HepG2 (cell line): ENCODE measurements around the gene NOXO1. TPM values are rescaled to one million over a fixed set of nuclear protein-coding genes. Genes with fewer than 3 reads are reported as not detected.

Source experiments
- ADNP ChIP-seq: sonication (generic); formaldehyde crosslinking; IDR thresholded peaks from 2 replicates; pipeline ENCODE4 v1.4.0; 2020; ENCODE audit warnings: missing genetic modification reagents
- ARID2 ChIP-seq: sonication (generic); formaldehyde crosslinking; IDR thresholded peaks from 2 replicates; pipeline ENCODE4 v1.8.1; 2022; ENCODE audit warnings: mild to moderate bottlenecking, missing genetic modification reagents, borderline replicate concordance
- CREB1 ChIP-seq, 2 experiments: fragments of 450-650 bp in 1 of 2; IDR thresholded peaks; 2 replicates each; pipeline ENCODE4 v1.6.1; 2016 to 2017; ENCODE audit warnings: control low read depth in 1 of 2, mild to moderate bottlenecking in 1 of 2, missing compliant biosample characterization in 1 of 2, missing genetic modification characterization in 1 of 2
- DMAP1 ChIP-seq: IDR thresholded peaks from 2 replicates; pipeline ENCODE4 v1.6.1; 2016
- FOXM1 ChIP-seq: sonication (generic); formaldehyde crosslinking; IDR thresholded peaks from 2 replicates; pipeline ENCODE4 v1.5.0; 2020; ENCODE audit warnings: missing genetic modification reagents
- NFYC ChIP-seq: IDR thresholded peaks from 2 replicates; pipeline ENCODE4 v1.6.1; 2016; ENCODE audit warnings: missing genetic modification reagents, missing compliant biosample characterization
- NR2F6 ChIP-seq, 2 experiments: IDR thresholded peaks; 2 replicates each; pipeline ENCODE4 v1.6.1; 2016; ENCODE audit warnings: antibody characterized with exemption in 1 of 2, mild to moderate bottlenecking in 1 of 2
- PPARG ChIP-seq: conservative IDR thresholded peaks from 2 replicates; pipeline ENCODE4 v1.6.1; 2016; ENCODE audit warnings: missing biosample characterization, missing genetic modification reagents
- RAD21 ChIP-seq: fragments of 450-650 bp; formaldehyde crosslinking; IDR thresholded peaks from 2 replicates; pipeline ENCODE4 v1.5.0; 2020; ENCODE audit warnings: mild to moderate bottlenecking
- SIN3A ChIP-seq: IDR thresholded peaks from 2 replicates; pipeline ENCODE4 v1.6.1; 2011; ENCODE audit warnings: low read depth, mild to moderate bottlenecking, control low read depth, low read length, borderline replicate concordance
- SP2 ChIP-seq: sonication (generic); formaldehyde crosslinking; IDR thresholded peaks from 2 replicates; pipeline ENCODE4 v1.5.1; 2020; ENCODE audit warnings: mild to moderate bottlenecking, missing genetic modification reagents
- SP4 ChIP-seq: sonication (generic); formaldehyde crosslinking; IDR thresholded peaks from 2 replicates; pipeline ENCODE4 v1.8.1; 2023; ENCODE audit warnings: mild to moderate bottlenecking, missing genetic modification reagents
- YY1 ChIP-seq: IDR thresholded peaks from 2 replicates; pipeline ENCODE4 v1.6.1; 2011; ENCODE audit warnings: low read length, low read depth, moderate library complexity, mild to moderate bottlenecking; ENCODE audit not compliant: insufficient read depth, insufficient replicate concordance
- ZNF850 ChIP-seq: sonication (generic); formaldehyde crosslinking; conservative IDR thresholded peaks from 2 replicates; pipeline ENCODE4 v1.9.0; 2021; ENCODE audit warnings: mild to moderate bottlenecking, missing genetic modification reagents
- polyA plus RNA-seq, 8 experiments: library from polyadenylated mRNA; depleted of rRNA in 3 of 8; stranded (reverse) in 7 of 8; unstranded in 1 of 8; fragments of >200 nt; fragmentation: Illumina TruSeq in 4 of 8; extraction: Trizol in 4 of 8; gene quantifications; 2 replicates each; pipeline versions ENCODE4 v1.2.1 to v1.2.3, GENCODE V29; 2011 to 2016; ENCODE audit warnings: low read depth in 4 of 8, missing spikeins in 1 of 8, mixed read lengths in 1 of 8; ENCODE audit not compliant: insufficient read depth in 1 of 8
- total RNA-seq, 5 experiments: library from RNA; depleted of rRNA; stranded (reverse); fragments of >200 nt; fragmentation: Illumina TruSeq; extraction: Trizol; gene quantifications; 2 replicates each; pipeline ENCODE4 v1.2.3, GENCODE V29; 2016; ENCODE audit warnings: low read depth in 1 of 5
- TF ChIP-seq, protein P1 (sequence below): sonication (generic); formaldehyde crosslinking; IDR thresholded peaks from 2 replicates; pipeline ENCODE4 v1.4.0; 2020; ENCODE audit warnings: missing genetic modification reagents, borderline replicate concordance
- TF ChIP-seq, protein P2 (sequence below): sonication (generic); formaldehyde crosslinking; IDR thresholded peaks from 2 replicates; pipeline ENCODE4 v1.9.0; 2022; ENCODE audit warnings: low read depth, missing genetic modification reagents
- TF ChIP-seq, protein P3 (sequence below): sonication (generic); formaldehyde crosslinking; conservative IDR thresholded peaks from 2 replicates; pipeline ENCODE4 v1.8.0; 2022; ENCODE audit warnings: mild to moderate bottlenecking, moderate library complexity, missing genetic modification reagents
- TF ChIP-seq, protein P4 (sequence below): sonication (generic); formaldehyde crosslinking; IDR thresholded peaks from 2 replicates; pipeline ENCODE4 v1.5.1; 2020; ENCODE audit warnings: mild to moderate bottlenecking, missing genetic modification reagents, moderate library complexity

Gene NOXO1
- total and polyA plus RNA-seq, 2 of the 13 experiments (the other 11 are each of a cell fraction or from before 2014, with no cell fraction given) = 0.69 to 1.4 TPM

DNA sequence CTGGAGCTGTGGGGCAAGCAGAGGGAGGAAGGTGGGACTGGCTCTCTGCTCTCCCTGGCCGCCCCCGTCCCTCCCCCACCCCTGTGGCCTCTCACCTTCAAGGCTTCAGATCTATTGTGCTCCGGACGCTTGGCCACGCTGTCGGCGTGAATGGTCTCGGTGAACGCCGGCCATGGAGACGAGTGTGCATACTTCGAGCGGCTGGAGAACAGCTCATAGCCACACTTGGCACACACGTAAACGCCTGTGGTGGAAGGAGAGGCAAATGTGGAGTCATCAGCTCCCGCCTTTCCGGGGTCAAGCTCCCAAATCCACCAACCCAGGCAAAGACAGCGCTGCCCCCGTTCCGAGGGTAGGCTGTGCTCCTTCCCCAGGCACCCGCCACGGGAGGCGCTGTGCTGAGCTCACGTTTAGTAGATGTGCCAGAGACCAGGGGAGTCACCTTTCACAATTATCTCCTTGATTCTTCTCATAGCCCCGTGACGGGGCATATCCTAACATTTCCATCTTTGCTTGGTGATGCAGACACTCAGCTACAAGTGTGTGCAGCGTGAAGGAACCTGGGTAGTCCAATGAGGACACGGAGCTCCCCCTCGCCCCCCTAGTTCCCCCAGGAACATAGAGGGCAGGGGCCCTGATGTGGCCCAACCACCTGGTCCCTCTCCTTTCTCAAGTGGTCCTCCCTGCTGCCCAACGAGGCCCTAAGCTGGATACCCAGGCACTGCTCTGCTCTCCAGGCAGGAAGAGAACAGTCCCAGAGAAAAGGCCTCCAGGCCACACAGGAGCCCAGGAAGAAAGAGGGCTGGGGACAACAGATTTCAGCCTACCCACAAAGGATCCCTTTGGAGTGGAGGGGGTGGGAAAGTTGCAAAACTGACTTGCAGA, 39.9 kb downstream of the NOXO1 start (continued):
- TF ChIP-seq, protein P1, sequence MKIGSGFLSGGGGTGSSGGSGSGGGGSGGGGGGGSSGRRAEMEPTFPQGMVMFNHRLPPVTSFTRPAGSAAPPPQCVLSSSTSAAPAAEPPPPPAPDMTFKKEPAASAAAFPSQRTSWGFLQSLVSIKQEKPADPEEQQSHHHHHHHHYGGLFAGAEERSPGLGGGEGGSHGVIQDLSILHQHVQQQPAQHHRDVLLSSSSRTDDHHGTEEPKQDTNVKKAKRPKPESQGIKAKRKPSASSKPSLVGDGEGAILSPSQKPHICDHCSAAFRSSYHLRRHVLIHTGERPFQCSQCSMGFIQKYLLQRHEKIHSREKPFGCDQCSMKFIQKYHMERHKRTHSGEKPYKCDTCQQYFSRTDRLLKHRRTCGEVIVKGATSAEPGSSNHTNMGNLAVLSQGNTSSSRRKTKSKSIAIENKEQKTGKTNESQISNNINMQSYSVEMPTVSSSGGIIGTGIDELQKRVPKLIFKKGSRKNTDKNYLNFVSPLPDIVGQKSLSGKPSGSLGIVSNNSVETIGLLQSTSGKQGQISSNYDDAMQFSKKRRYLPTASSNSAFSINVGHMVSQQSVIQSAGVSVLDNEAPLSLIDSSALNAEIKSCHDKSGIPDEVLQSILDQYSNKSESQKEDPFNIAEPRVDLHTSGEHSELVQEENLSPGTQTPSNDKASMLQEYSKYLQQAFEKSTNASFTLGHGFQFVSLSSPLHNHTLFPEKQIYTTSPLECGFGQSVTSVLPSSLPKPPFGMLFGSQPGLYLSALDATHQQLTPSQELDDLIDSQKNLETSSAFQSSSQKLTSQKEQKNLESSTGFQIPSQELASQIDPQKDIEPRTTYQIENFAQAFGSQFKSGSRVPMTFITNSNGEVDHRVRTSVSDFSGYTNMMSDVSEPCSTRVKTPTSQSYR (CRISPR knock-in tag) = no peak
- no peak for TF ChIP-seq SIN3A
- TF ChIP-seq, protein P2, sequence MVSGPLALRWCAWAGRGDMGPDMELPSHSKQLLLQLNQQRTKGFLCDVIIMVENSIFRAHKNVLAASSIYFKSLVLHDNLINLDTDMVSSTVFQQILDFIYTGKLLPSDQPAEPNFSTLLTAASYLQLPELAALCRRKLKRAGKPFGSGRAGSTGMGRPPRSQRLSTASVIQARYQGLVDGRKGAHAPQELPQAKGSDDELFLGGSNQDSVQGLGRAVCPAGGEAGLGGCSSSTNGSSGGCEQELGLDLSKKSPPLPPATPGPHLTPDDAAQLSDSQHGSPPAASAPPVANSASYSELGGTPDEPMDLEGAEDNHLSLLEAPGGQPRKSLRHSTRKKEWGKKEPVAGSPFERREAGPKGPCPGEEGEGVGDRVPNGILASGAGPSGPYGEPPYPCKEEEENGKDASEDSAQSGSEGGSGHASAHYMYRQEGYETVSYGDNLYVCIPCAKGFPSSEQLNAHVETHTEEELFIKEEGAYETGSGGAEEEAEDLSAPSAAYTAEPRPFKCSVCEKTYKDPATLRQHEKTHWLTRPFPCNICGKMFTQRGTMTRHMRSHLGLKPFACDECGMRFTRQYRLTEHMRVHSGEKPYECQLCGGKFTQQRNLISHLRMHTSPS = no peak
- peak; percentile 54; the same call in 1 of the 2 replicates for TF ChIP-seq DMAP1 (CRISPR knock-in tag)
- peak; percentile 49 for TF ChIP-seq YY1
- TF ChIP-seq, protein P3, sequence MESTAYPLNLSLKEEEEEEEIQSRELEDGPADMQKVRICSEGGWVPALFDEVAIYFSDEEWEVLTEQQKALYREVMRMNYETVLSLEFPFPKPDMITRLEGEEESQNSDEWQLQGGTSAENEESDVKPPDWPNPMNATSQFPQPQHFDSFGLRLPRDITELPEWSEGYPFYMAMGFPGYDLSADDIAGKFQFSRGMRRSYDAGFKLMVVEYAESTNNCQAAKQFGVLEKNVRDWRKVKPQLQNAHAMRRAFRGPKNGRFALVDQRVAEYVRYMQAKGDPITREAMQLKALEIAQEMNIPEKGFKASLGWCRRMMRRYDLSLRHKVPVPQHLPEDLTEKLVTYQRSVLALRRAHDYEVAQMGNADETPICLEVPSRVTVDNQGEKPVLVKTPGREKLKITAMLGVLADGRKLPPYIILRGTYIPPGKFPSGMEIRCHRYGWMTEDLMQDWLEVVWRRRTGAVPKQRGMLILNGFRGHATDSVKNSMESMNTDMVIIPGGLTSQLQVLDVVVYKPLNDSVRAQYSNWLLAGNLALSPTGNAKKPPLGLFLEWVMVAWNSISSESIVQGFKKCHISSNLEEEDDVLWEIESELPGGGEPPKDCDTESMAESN (CRISPR knock-in tag) = no peak
- TF ChIP-seq, protein P4, sequence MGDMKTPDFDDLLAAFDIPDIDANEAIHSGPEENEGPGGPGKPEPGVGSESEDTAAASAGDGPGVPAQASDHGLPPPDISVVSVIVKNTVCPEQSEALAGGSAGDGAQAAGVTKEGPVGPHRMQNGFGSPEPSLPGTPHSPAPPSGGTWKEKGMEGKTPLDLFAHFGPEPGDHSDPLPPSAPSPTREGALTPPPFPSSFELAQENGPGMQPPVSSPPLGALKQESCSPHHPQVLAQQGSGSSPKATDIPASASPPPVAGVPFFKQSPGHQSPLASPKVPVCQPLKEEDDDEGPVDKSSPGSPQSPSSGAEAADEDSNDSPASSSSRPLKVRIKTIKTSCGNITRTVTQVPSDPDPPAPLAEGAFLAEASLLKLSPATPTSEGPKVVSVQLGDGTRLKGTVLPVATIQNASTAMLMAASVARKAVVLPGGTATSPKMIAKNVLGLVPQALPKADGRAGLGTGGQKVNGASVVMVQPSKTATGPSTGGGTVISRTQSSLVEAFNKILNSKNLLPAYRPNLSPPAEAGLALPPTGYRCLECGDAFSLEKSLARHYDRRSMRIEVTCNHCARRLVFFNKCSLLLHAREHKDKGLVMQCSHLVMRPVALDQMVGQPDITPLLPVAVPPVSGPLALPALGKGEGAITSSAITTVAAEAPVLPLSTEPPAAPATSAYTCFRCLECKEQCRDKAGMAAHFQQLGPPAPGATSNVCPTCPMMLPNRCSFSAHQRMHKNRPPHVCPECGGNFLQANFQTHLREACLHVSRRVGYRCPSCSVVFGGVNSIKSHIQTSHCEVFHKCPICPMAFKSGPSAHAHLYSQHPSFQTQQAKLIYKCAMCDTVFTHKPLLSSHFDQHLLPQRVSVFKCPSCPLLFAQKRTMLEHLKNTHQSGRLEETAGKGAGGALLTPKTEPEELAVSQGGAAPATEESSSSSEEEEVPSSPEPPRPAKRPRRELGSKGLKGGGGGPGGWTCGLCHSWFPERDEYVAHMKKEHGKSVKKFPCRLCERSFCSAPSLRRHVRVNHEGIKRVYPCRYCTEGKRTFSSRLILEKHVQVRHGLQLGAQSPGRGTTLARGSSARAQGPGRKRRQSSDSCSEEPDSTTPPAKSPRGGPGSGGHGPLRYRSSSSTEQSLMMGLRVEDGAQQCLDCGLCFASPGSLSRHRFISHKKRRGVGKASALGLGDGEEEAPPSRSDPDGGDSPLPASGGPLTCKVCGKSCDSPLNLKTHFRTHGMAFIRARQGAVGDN = peak; percentile 51
- TF ChIP-seq SP2 (CRISPR knock-in tag) = peak; percentile 27; the same call in 1 of the 2 replicates
- TF ChIP-seq ARID2 (CRISPR knock-in tag) = no peak
- TF ChIP-seq NR2F6 (IDR thresholded peaks at IDR 0.05) = no peak; the same call in 1 of the 2 replicates
- peak; percentile 30; the same call in 1 of the 2 replicates for TF ChIP-seq NR2F6 (CRISPR knock-in tag; IDR thresholded peaks at IDR 0.05)
- no peak for TF ChIP-seq ZNF850
- 0 out of 2 replicates have a peak, but pooled peaks have one; percentile 19 for TF ChIP-seq CREB1 (IDR thresholded peaks at IDR 0.05)
- TF ChIP-seq CREB1 (CRISPR knock-in tag; IDR thresholded peaks at IDR 0.05) = no peak
- TF ChIP-seq FOXM1 = no peak
- TF ChIP-seq RAD21 (CRISPR knock-in tag) = peak; percentile 56
- no peak; the same call in 1 of the 2 replicates for TF ChIP-seq PPARG (CRISPR knock-in tag)
- TF ChIP-seq NFYC = peak; percentile 32; the same call in 1 of the 2 replicates
- TF ChIP-seq SP4 (CRISPR knock-in tag) = no peak
- TF ChIP-seq ADNP = no peak
